Neural progenitor cell (in vitro differentiated cells): ENCODE results near the gene ZNF496. TPM values are rescaled to one million over a fixed set of nuclear protein-coding genes. Genes with fewer than 3 reads are reported as not detected.
A peak's percentile ranks its signal among the peaks of the same experiment; 100 is the strongest.

Experiments used
- DNase-seq: peaks from one replicate; pipeline ENCODE4 v3.0.0-alpha.2; 2016; ENCODE audit warnings: low spot score
- H2AFZ ChIP-seq: fragments of 200-600 bp; sonication (generic); replicated peaks from 2 replicates; pipeline ENCODE4 v1.6.1; 2016; ENCODE audit warnings: antibody characterized with exemption
- H3F3A ChIP-seq: fragments of 200-600 bp; sonication (generic); 2 replicates; pipeline ENCODE4 v1.6.1; 2016; ENCODE audit warnings: antibody characterized with exemption, low read depth
- H3K27ac ChIP-seq: fragments of 200-600 bp; sonication (generic); 2 replicates; pipeline ENCODE4 v1.5.1; 2016; ENCODE audit warnings: mild to moderate bottlenecking
- H3K27me3 ChIP-seq: fragments of 200-600 bp; sonication (generic); 2 replicates; pipeline ENCODE4 v1.6.1; 2016; ENCODE audit warnings: mild to moderate bottlenecking, moderate library complexity
- H3K36me3 ChIP-seq: fragments of 200-600 bp; sonication (generic); 2 replicates; pipeline ENCODE4 v1.5.1; 2016
- H3K4me1 ChIP-seq: fragments of 200-600 bp; sonication (generic); 2 replicates; pipeline ENCODE4 v1.6.1; 2016; ENCODE audit warnings: mixed run types
- H3K4me2 ChIP-seq: fragments of 200-600 bp; sonication (generic); 2 replicates; pipeline ENCODE4 v1.6.1; 2016
- H3K4me3 ChIP-seq: fragments of 200-600 bp; sonication (generic); 2 replicates; pipeline ENCODE4 v1.5.1; 2016
- H3K79me2 ChIP-seq: fragments of 200-600 bp; sonication (generic); 2 replicates; pipeline ENCODE4 v1.6.1; 2016; ENCODE audit warnings: low read depth
- H3K9ac ChIP-seq: fragments of 200-600 bp; sonication (generic); 2 replicates; pipeline ENCODE4 v1.6.1; 2016
- H3K9me3 ChIP-seq: fragments of 200-600 bp; sonication (generic); 2 replicates; pipeline ENCODE4 v1.5.1; 2016; ENCODE audit warnings: low read depth
- H4K20me1 ChIP-seq: fragments of 200-600 bp; sonication (generic); 2 replicates; pipeline ENCODE4 v1.6.1; 2016; ENCODE audit warnings: low read depth
- H3K27ac Mint-ChIP-seq: 3 replicates; pipeline ENCODE4 v1.8.0; 2021; ENCODE audit warnings: mixed read lengths
- H3K27me3 Mint-ChIP-seq: 2 replicates; pipeline ENCODE4 v1.8.0; 2022; ENCODE audit warnings: low read depth, mild to moderate bottlenecking, inconsistent platforms, moderate library complexity, mixed read lengths; ENCODE audit not compliant: insufficient read depth
- H3K36me3 Mint-ChIP-seq: 3 replicates; pipeline ENCODE4 v1.8.0; 2021; ENCODE audit warnings: mixed read lengths
- H3K4me1 Mint-ChIP-seq: 3 replicates; pipeline ENCODE4 v1.8.0; 2021; ENCODE audit warnings: mixed read lengths
- H3K4me3 Mint-ChIP-seq: 3 replicates; pipeline ENCODE4 v1.8.0; 2021; ENCODE audit warnings: mild to moderate bottlenecking, moderate library complexity, mixed read lengths
- H3K9me3 Mint-ChIP-seq: 3 replicates; pipeline ENCODE4 v1.8.0; 2020; ENCODE audit warnings: mixed read lengths
- EZH2 ChIP-seq: fragments of 200-600 bp; sonication (generic); IDR thresholded peaks from 2 replicates; pipeline ENCODE4 v1.6.1; 2017; ENCODE audit warnings: antibody characterized with exemption, mild to moderate bottlenecking, moderate library complexity
- EZH2phosphoT487 ChIP-seq: fragments of 200-600 bp; sonication (generic); IDR thresholded peaks from 2 replicates; pipeline ENCODE4 v1.6.1; 2017; ENCODE audit warnings: antibody characterized with exemption
- total RNA-seq: library from RNA; depleted of rRNA; stranded (reverse); fragments of >200 nt; gene quantifications from 2 replicates; pipeline ENCODE4 v1.2.3, GENCODE V29; 2015; ENCODE audit warnings: low replicate concordance
- TF ChIP-seq, protein P1 (sequence below): fragments of 200-600 bp; sonication (generic); IDR thresholded peaks from 2 replicates; pipeline ENCODE4 v1.5.1; 2017; ENCODE audit warnings: antibody characterized with exemption, mild to moderate bottlenecking

ZNF496 gene
- total RNA-seq, 1 donor from 2014 or later: 30.1 TPM

DNA sequence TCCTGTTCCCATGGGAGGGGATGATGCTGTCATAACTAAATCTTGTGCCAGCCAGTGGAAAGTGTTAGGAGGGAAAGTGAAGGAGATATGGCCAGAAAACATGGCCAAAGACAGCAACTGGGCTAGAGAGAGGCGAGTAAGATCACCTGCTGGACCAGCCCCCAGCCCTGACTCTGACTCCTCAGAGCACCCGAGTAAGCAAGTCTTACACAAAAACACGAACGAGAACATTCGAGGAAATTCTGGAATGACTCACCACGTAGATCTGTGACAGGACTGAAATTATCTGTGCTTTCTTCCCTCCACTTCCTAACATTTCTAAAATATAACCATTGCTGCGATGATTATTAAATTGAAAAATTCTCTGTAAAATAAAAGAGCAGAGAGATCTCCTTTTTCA lies 9.2 kb downstream of the ZNF496 start:
- H3K4me3 Mint-ChIP-seq: peak overlapping the region; percentile 13
- Histone ChIP-seq H3K27me3 (no peaks in the 10 kb centered on the region), H3K9ac (no peak overlapping the region), H3K4me2 (no peak overlapping the region), H3K79me2 (peaks cover 5% of the 10 kb centered on the region), H3K9me3 (no peaks in the 10 kb centered on the region), H4K20me1 (peaks cover 67% of the 10 kb centered on the region), H3F3A (peaks cover 5% of the 10 kb centered on the region), H3K27ac (no peak overlapping the region), H3K4me1 (peaks cover 19% of the 10 kb centered on the region), H3K36me3 (peaks cover 8% of the 10 kb centered on the region), H3K4me3 (no peak overlapping the region), H2AFZ (no peak overlapping the region)
- peaks cover 6% of the 10 kb centered on the region for H3K27me3 Mint-ChIP-seq
- no peaks in the 10 kb centered on the region for H3K9me3 Mint-ChIP-seq
- TF ChIP-seq EZH2 (no peak), EZH2phosphoT487 (no peak)
- TF ChIP-seq, protein P1, sequence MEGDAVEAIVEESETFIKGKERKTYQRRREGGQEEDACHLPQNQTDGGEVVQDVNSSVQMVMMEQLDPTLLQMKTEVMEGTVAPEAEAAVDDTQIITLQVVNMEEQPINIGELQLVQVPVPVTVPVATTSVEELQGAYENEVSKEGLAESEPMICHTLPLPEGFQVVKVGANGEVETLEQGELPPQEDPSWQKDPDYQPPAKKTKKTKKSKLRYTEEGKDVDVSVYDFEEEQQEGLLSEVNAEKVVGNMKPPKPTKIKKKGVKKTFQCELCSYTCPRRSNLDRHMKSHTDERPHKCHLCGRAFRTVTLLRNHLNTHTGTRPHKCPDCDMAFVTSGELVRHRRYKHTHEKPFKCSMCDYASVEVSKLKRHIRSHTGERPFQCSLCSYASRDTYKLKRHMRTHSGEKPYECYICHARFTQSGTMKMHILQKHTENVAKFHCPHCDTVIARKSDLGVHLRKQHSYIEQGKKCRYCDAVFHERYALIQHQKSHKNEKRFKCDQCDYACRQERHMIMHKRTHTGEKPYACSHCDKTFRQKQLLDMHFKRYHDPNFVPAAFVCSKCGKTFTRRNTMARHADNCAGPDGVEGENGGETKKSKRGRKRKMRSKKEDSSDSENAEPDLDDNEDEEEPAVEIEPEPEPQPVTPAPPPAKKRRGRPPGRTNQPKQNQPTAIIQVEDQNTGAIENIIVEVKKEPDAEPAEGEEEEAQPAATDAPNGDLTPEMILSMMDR: no peak
- H3K27ac Mint-ChIP-seq: no peak overlapping the region
- peaks cover 25% of the 10 kb centered on the region for H3K4me1 Mint-ChIP-seq
- H3K36me3 Mint-ChIP-seq: peaks cover 62% of the 10 kb centered on the region
- DNase-seq: no peak

DNA sequence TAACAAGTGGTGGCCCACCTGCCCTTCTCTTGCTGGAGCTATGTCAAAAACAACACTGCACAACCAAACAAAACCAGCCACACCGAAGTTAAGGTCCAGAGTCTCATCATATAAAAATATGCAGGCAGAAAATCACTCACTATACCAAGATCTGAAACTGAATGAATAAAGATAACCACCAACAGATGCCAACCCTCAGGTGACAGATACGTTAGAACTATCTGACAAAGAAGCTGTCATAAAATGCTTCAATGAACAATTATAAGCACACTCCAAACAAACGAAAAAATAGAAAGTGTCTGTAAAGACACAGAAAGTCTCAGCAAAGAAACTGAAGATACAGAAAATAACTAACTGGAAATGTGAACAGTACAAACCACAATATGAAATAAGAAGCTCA lies 14.0 kb downstream of the ZNF496 start:
- no peak for DNase-seq
- no peaks in the 10 kb centered on the region for H3K27me3 ChIP-seq
- peaks cover 57% of the 10 kb centered on the region for H3K36me3 Mint-ChIP-seq
- H4K20me1 ChIP-seq: peaks cover 27% of the 10 kb centered on the region
- no peaks in the 10 kb centered on the region for H3K9me3 Mint-ChIP-seq
- TF ChIP-seq, protein P1: no peak
- TF ChIP-seq EZH2phosphoT487 (no peak), EZH2 (no peak)
- H3K79me2 ChIP-seq: no peaks in the 10 kb centered on the region
- no peaks in the 10 kb centered on the region for H3K9me3 ChIP-seq
- no peak overlapping the region for H3K4me2 ChIP-seq
- peaks cover under 1% of the 10 kb centered on the region for H3K4me1 Mint-ChIP-seq
- H3K36me3 ChIP-seq: peaks cover 4% of the 10 kb centered on the region
- H3K27ac ChIP-seq: no peak overlapping the region
- peaks cover 6% of the 10 kb centered on the region for H3K27me3 Mint-ChIP-seq
- no peak overlapping the region for H3K9ac ChIP-seq
- no peak overlapping the region for H3K27ac Mint-ChIP-seq
- H2AFZ ChIP-seq: no peak overlapping the region
- H3K4me3 Mint-ChIP-seq: no peak overlapping the region
- no peaks in the 10 kb centered on the region for H3F3A ChIP-seq
- no peaks in the 10 kb centered on the region for H3K4me1 ChIP-seq
- no peak overlapping the region for H3K4me3 ChIP-seq

DNA sequence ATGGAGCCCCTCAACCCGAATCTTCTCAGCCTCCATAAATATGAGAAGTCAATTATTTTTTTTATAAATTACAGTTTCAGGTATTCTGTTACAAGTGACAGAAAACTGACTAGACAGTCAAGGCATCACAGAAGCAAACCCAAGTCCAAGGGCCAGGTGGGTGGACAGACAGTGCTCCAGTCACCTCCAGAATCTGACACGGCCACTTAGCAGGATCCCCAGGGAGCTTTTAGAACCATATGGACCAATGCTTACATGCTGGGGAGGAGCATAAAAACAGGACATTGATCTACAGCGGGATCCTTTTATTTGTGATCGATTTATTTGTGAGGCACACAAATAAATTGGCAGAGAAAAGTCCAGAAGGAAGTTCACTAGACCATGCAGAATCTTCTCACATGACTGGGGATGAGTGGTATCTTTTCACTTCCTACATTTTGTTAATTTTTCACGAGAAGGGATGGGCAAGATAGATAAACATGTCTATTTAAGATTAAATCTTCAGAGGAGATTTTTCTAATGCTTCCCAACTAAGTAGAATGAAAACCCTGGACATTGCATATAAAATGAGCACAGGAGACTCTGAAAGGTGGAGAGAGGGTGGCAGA lies 15.0 kb downstream of the ZNF496 start:
- Histone ChIP-seq H3K4me1 (no peaks in the 10 kb centered on the region), H3K27ac (no peak overlapping the region), H3K4me2 (no peak overlapping the region), H3K9me3 (no peaks in the 10 kb centered on the region), H3K79me2 (no peaks in the 10 kb centered on the region), H3K9ac (no peak overlapping the region), H4K20me1 (peaks cover 18% of the 10 kb centered on the region), H3K27me3 (no peaks in the 10 kb centered on the region), H3F3A (no peaks in the 10 kb centered on the region), H3K36me3 (peaks cover 4% of the 10 kb centered on the region), H2AFZ (no peak overlapping the region), H3K4me3 (no peak overlapping the region)
- peaks cover 5% of the 10 kb centered on the region for H3K27me3 Mint-ChIP-seq
- DNase-seq: no peak
- H3K9me3 Mint-ChIP-seq: no peaks in the 10 kb centered on the region
- no peak overlapping the region for H3K4me3 Mint-ChIP-seq
- no peak overlapping the region for H3K27ac Mint-ChIP-seq
- TF ChIP-seq, protein P1: no peak
- TF ChIP-seq EZH2 (no peak), EZH2phosphoT487 (no peak)
- H3K36me3 Mint-ChIP-seq: peaks cover 57% of the 10 kb centered on the region
- H3K4me1 Mint-ChIP-seq: no peaks in the 10 kb centered on the region
